ENCODE data around the gene HRC. TPM values are rescaled to one million over a fixed set of nuclear protein-coding genes. Genes with fewer than 3 reads are reported as not detected.
"Not testable (repeated sequence)": the region's sequence is repeated elsewhere in the genome, so short reads cannot be mapped to it uniquely, and the experiment has no call there.

HRC gene
- polyA plus RNA-seq, 1 of the 3 experiments (the other 2 are of a cell fraction), result not detected

DNA sequence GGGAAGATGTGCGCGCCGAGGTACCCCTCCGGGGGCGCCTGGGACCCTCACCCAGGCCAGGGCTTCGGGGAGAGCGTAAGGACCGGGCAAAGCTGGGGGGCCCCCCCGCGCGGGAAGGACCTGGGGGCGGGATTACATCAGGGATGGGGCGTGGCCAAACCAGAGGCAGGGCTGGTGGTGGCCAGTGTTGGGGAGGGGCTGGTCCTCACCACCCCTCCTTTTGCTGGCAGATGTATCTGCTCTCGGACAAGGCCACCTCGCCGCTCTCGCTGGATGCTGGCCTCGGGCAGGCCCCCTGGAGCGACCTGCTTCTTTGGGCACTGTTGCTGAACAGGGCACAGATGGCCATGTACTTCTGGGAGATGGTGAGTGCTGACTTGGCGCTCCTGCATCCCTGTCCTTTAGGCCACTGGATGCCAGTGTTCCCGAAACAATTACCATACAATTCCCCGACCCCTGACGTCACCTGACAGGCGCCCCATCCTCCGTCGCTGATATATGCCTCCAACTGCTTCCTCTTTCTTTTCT, 27.7 kb upstream of the HRC start:
- no peak overlapping the region for H3K4me3 ChIP-seq (ENCODE audit: low read depth in 2 of 2, low read length in 1 of 2)
- ChIA-PET CTCF (interaction anchor here (3.7 kb wide), 1 partner anchor 16 kb away, joined by 26 read pairs; no protein-coding TSS in a partner anchor), POLR2A (no interaction called here)
- no peaks in the 10 kb centered on the region for H3K9me2 ChIP-seq
- TF ChIP-seq SIN3A (IDR thresholded peaks at IDR 0.05; ENCODE audit: borderline replicate concordance, low read depth, low read length) (no peak), TEAD4 (IDR thresholded peaks at IDR 0.05; ENCODE audit: borderline replicate concordance, insufficient read depth) (no peak), ZBTB33 (IDR thresholded peaks at IDR 0.05; ENCODE audit: borderline replicate concordance, low read depth) (no peak), MXI1 (IDR thresholded peaks at IDR 0.05; ENCODE audit: low read depth, low read length) (no peak), CHD2 (IDR thresholded peaks at IDR 0.05; ENCODE audit: low read length, partially characterized antibody) (no peak), RCOR1 (IDR thresholded peaks at IDR 0.05; ENCODE audit: low read length) (no peak), SMC3 (IDR thresholded peaks at IDR 0.05; ENCODE audit: low read depth, low read length) (no peak), POLR2AphosphoS5 (IDR thresholded peaks at IDR 0.05; ENCODE audit: low read depth, low read length) (no peak), MEF2A (IDR thresholded peaks at IDR 0.05; ENCODE audit: borderline replicate concordance, low read depth) (no peak), USF1 (IDR thresholded peaks at IDR 0.05; ENCODE audit: borderline replicate concordance, low read depth) (no peak), GATA2 (CRISPR knock-in tag; IDR thresholded peaks at IDR 0.05) (no peak)
- TF ChIP-seq, protein P1, sequence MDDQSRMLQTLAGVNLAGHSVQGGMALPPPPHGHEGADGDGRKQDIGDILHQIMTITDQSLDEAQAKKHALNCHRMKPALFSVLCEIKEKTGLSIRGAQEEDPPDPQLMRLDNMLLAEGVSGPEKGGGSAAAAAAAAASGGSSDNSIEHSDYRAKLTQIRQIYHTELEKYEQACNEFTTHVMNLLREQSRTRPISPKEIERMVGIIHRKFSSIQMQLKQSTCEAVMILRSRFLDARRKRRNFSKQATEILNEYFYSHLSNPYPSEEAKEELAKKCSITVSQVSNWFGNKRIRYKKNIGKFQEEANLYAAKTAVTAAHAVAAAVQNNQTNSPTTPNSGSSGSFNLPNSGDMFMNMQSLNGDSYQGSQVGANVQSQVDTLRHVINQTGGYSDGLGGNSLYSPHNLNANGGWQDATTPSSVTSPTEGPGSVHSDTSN (IDR thresholded peaks at IDR 0.05), result no peak
- TF ChIP-seq, protein P2, sequence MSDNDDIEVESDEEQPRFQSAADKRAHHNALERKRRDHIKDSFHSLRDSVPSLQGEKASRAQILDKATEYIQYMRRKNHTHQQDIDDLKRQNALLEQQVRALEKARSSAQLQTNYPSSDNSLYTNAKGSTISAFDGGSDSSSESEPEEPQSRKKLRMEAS (IDR thresholded peaks at IDR 0.05; ENCODE audit: low read depth), result no peak
- TF ChIP-seq, protein P3, sequence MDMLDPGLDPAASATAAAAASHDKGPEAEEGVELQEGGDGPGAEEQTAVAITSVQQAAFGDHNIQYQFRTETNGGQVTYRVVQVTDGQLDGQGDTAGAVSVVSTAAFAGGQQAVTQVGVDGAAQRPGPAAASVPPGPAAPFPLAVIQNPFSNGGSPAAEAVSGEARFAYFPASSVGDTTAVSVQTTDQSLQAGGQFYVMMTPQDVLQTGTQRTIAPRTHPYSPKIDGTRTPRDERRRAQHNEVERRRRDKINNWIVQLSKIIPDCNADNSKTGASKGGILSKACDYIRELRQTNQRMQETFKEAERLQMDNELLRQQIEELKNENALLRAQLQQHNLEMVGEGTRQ (IDR thresholded peaks at IDR 0.05; ENCODE audit: borderline replicate concordance, low read depth, low read length), result no peak
- H3K27ac ChIP-seq (ENCODE audit: low read depth in 2 of 2, low read length in 1 of 2), result no peak overlapping the region
- no peaks in the 10 kb centered on the region for H3K27me3 ChIP-seq (ENCODE audit: insufficient read depth)
- no peak overlapping the region for H3K9ac ChIP-seq
- DNase-seq, result no peak
- H3K4me1 ChIP-seq (ENCODE audit: control insufficient read depth in 1 of 2, insufficient read depth in 2 of 2, low read depth in 1 of 2, low read length in 1 of 2), result no peaks in the 10 kb centered on the region
- peaks cover 0 to 28% of the 10 kb centered on the region in 2 experiments for H3K36me3 ChIP-seq (replicated peaks in 1 of 2; ENCODE audit: control insufficient read depth in 1 of 2, insufficient read depth in 2 of 2, low read length in 1 of 2)
- no peaks in the 10 kb centered on the region for H3F3A ChIP-seq (replicated peaks; ENCODE audit: insufficient read depth)
- WGBS (ENCODE audit: low lambda C conversion rate), result 93% methylated on average over 11 of the region's 26 CpGs
- H3K9me3 ChIP-seq, result no peaks in the 10 kb centered on the region
- no peak overlapping the region for H2AFZ ChIP-seq (ENCODE audit: low read depth)
- H3K4me2 ChIP-seq, result no peak overlapping the region
- no peaks in the 10 kb centered on the region for H4K20me1 ChIP-seq (ENCODE audit: insufficient read depth)
- H3K79me2 ChIP-seq (ENCODE audit: insufficient read depth), result no peaks in the 10 kb centered on the region

DNA sequence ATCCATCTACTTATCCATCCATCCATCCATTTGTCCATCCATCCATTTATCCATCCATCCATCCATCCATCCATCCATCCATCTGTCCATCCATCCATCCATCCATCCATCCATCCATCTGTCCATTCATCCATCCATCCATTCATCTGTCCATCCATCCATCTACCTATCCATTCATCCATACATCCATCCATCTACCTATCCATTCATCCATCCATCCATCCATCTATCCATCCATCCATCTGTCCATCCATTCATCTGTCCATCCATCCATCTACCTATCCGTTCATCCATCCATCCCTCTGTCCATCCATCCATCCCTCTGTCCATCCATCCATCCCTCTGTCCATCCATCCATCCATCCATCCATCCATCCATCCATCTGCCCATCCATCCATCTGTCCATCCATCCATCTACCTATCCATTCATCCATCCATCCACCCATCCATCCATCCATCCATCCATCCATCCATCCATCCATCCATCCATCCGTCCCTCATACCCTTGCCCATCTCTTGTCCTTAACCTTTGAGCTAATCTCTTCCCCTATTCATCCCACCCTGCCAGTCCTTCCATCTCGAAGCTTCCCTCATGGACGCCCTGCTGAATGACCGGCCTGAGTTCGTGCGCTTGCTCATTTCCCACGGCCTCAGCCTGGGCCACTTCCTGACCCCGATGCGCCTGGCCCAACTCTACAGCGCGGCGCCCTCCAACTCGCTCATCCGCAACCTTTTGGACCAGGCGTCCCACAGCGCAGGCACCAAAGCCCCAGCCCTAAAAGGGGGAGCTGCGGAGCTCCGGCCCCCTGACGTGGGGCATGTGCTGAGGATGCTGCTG, 27.0 kb upstream of the HRC start:
- H3K4me1 ChIP-seq (ENCODE audit: control insufficient read depth in 1 of 2, insufficient read depth in 2 of 2, low read depth in 1 of 2, low read length in 1 of 2); H3K4me3 ChIP-seq (ENCODE audit: low read depth in 2 of 2, low read length in 1 of 2); H2AFZ ChIP-seq (ENCODE audit: low read depth); DNase-seq; POLR2A ChIA-PET; H4K20me1 ChIP-seq (ENCODE audit: insufficient read depth); H3K9ac ChIP-seq; H3K9me2 ChIP-seq; H3K9me3 ChIP-seq; H3K27ac ChIP-seq (ENCODE audit: low read depth in 2 of 2, low read length in 1 of 2); H3K79me2 ChIP-seq (ENCODE audit: insufficient read depth); H3F3A ChIP-seq (replicated peaks; ENCODE audit: insufficient read depth); H3K4me2 ChIP-seq; H3K27me3 ChIP-seq (ENCODE audit: insufficient read depth): not testable (repeated sequence)
- 94% methylated on average over 20 of the region's 20 CpGs for WGBS (ENCODE audit: low lambda C conversion rate)
- peaks cover 0 to 25% of the 10 kb centered on the region in 2 experiments for H3K36me3 ChIP-seq (replicated peaks in 1 of 2; ENCODE audit: control insufficient read depth in 1 of 2, insufficient read depth in 2 of 2, low read length in 1 of 2)
- CTCF ChIA-PET, result interaction anchor here (3.7 kb wide), 1 partner anchor 17 kb away, joined by 26 read pairs; no protein-coding TSS in a partner anchor
